Sigmoid colon (tissue), 4 donors: ENCODE results near the gene CDKL1.

Source experiments
- POLR2A ChIP-seq, 2 donors: fragments of 450-650 bp; IDR thresholded peaks; one replicate each; pipeline ENCODE4 v1.6.1; 2016; ENCODE audit warnings: antibody characterized with exemption in 2 of 2, mild to moderate bottlenecking in 2 of 2, moderate library complexity in 2 of 2
- POLR2AphosphoS5 ChIP-seq, 4 donors: sonication (generic); formaldehyde crosslinking; IDR thresholded peaks; one replicate each; pipeline ENCODE4 v1.6.1; 2017; ENCODE audit warnings: antibody characterized with exemption in 4 of 4
- TF ChIP-seq, protein P1 (sequence below), 4 experiments: fragments of 450-650 bp in 3 of 4; fragments of 200-600 bp in 1 of 4; IDR thresholded peaks; one replicate each; pipeline ENCODE4 v1.5.1; 2016 to 2019; ENCODE audit warnings: antibody characterized with exemption in 4 of 4, mild to moderate bottlenecking in 3 of 4, moderate library complexity in 2 of 4

DNA sequence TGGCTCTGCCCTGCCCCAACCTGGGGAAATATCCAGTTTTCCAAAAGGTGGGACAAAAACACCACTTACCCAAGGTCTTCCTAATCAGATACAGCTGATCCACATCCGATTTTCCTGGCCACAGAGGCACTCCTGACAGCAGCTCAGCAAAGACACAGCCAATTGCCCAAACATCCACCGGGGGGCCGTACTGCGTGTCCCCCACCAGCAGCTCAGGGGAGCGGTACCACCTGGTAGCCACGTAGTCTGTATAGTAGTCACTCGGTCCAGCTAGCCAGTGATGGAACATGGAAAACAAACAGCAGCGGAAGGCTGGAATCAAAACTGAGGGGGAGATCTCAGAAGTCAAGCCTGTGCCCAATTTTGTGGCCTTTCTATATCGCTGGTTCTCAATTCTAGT is 55.7 kb downstream of the CDKL1 start:
- TF ChIP-seq POLR2AphosphoS5 (IDR thresholded peaks at IDR 0.05) = no peak
- TF ChIP-seq, protein P1, sequence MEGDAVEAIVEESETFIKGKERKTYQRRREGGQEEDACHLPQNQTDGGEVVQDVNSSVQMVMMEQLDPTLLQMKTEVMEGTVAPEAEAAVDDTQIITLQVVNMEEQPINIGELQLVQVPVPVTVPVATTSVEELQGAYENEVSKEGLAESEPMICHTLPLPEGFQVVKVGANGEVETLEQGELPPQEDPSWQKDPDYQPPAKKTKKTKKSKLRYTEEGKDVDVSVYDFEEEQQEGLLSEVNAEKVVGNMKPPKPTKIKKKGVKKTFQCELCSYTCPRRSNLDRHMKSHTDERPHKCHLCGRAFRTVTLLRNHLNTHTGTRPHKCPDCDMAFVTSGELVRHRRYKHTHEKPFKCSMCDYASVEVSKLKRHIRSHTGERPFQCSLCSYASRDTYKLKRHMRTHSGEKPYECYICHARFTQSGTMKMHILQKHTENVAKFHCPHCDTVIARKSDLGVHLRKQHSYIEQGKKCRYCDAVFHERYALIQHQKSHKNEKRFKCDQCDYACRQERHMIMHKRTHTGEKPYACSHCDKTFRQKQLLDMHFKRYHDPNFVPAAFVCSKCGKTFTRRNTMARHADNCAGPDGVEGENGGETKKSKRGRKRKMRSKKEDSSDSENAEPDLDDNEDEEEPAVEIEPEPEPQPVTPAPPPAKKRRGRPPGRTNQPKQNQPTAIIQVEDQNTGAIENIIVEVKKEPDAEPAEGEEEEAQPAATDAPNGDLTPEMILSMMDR (IDR thresholded peaks at IDR 0.05) = no peak
- TF ChIP-seq POLR2A (IDR thresholded peaks at IDR 0.05) = no peak
